NCI-H82 treated with DMSO at 0.1 percent for 48 hours (cell line): Measurements from ENCODE around the gene TMEM63B.
A peak's percentile ranks its signal among the peaks of the same experiment; 100 is the strongest.
"Not testable (repeated sequence)": the region's sequence is repeated elsewhere in the genome, so short reads cannot be mapped to it uniquely, and the experiment has no call there.

Experiments used
- DNase-seq: peaks from one replicate; lab custom pipeline; 2025; ENCODE audit not compliant: unreplicated experiment; lab: John Stamatoyannopoulos, UW

TMEM63B gene

DNA sequence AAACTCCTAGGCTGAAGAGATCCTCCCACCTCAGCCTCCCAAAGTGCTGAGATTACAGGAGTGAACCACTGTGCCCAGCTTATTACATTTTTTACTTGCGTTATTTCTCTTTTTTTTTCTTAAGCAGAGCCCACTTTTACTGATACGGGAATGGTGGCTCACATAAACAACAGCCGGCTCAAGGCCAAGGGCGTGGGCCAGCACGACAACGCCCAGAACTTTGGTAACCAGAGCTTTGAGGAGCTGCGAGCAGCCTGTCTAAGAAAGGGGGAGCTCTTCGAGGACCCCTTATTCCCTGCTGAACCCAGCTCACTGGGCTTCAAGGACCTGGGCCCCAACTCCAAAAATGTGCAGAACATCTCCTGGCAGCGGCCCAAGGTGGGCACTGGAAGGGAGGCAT is 41.8 kb downstream of the TMEM63B start:
- no peak for DNase-seq

DNA sequence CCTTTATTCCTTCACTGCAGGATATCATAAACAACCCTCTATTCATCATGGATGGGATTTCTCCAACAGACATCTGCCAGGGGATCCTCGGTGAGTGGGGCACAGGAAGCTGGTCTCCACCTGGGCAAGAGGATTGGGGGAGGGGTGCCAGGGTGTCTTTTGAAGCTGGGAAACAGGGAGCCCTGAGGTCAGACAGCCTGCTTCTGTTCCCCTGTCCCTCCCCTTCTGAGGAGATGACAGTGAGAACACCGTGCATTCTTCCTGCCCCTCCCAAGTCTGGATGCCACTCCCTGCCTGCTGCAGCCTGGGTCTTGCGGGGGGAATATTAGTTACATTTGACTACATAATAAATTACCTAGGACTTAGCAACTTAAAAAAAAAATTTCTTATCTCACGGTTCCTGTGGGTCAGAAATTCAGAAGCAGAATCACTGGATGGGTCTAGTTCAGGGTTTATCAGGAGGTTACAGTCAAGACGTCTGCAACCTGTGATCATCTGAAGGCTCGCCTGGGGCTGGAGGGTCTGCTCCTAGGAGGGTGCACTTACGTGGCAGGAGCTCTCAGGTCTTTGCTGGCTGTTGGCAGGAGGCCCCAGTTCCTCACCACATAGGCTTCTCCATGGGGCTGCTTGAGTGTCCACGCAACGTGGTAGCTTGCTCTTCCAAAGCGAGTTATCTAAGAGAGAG is 42.7 kb downstream of the TMEM63B start:
- DNase-seq, result no peak

- no peak for DNase-seq
Observed at GRCh38 chr6:44171899-44172546, 44.7 kb downstream of the TMEM63B start.

DNA sequence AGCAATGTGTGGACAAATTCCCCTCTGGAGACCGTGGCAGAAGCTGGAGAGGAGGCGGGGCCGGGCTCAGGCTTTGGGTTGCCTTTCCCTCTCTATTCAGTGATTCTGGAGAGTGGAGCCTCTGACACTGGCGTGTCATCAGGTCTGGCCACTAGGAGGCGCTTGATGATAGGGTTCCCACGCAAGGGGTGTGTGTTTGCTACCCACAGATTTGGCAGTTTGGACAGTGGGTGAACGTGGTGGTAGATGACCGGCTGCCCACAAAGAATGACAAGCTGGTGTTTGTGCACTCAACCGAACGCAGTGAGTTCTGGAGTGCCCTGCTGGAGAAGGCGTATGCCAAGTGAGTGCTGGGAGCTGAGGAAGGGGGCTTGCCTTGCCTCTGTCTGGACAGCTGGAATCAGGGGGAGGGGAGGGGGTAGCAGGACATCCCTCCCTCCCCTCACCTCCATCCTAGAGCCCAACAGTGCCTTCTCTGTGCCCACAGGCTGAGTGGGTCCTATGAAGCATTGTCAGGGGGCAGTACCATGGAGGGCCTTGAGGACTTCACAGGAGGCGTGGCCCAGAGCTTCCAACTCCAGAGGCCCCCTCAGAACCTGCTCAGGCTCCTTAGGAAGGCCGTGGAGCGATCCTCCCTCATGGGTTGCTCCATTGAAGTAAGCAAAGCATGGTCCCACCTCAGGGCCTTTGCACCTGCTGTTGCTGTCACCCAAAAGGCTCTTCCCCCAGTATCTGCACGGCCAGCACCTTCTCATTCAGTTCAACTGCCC is 45.6 kb downstream of the TMEM63B start:
- peak; percentile 57 for DNase-seq

DNA sequence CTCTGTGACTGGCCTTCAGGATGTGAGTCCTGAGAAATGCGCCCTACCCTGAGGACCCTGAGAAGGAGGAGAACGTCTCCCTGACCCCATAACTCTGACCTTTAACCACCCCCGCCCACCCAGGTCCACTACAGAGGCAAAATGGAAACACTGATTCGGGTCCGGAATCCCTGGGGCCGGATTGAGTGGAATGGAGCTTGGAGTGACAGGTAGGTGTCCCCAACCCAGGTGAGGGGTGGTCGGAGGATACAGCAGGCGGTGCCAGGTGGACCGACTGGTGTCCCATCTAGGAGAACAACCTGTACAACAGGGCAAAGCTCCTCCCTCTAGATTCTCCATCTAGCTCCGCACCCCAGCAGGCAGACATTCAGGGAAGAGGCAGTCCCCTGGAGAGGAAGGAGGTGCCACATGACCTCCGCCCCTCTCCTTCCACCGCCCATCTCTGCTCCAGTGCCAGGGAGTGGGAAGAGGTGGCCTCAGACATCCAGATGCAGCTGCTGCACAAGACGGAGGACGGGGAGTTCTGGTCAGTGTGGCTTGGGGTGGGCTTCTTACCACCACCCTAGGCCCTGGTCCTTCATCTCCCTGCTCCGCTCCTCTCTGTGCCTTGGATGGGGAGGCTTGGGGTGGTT is 48.9 kb downstream of the TMEM63B start:
- DNase-seq, result no peak

DNA sequence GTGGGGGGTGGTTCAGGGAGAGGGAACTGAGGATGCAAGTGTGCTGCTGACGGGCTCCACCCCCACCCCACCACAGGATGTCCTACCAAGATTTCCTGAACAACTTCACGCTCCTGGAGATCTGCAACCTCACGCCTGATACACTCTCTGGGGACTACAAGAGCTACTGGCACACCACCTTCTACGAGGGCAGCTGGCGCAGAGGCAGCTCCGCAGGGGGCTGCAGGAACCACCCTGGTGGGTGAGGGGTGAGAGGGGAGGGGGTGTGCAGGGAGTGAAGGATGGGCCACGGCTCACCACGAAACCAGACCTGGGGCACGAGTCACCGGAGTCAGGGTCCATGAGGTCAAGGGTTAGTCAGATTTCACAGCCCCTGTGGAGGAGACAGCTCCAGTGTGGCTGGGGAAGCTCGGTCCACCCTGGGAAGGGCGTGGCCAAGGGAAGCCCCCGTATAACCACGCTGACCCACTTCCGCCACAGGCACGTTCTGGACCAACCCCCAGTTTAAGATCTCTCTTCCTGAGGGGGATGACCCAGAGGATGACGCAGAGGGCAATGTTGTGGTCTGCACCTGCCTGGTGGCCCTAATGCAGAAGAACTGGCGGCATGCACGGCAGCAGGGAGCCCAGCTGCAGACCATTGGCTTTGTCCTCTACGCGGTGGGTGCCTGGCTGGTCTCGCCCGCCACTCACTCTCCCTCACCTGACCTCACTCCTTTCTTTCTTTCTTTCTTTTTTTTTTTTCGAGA is 49.6 kb downstream of the TMEM63B start:
- no peak for DNase-seq

DNA sequence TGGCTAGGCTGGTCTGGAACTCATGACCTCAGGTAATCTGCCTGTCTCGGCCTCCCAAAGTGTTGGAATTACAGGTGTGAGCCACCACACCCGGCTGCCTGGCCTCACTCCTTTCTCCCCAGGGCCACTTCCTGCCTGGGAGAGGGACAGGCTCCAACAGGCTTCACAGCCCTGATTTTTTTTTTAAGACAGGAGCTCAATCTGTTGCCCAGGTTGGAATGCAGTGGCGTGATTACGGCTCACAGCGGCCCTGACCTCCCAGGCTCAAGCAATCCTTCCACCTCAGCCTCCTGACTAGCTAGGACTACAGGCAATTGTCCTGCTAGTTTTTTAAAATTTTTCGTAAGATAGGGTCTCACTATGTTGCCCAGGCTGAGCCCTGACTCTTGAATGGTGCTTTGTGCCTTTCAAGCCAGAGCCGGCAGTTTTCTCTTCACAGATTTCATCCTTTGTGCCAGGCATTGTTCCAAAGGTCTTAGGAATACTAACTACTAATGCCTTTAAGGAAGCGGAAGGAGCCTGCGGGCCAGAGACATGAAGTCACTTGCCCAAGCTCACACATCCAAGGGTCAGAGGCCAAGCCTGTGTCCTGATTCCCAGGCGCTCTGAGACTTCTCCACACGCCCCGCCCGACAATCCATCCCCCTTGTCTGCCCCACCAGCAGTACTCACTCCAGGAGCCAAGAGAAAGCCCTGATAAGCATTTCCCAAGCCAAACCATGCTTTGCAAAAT is 50.5 kb downstream of the TMEM63B start:
- DNase-seq, result no peak

DNA sequence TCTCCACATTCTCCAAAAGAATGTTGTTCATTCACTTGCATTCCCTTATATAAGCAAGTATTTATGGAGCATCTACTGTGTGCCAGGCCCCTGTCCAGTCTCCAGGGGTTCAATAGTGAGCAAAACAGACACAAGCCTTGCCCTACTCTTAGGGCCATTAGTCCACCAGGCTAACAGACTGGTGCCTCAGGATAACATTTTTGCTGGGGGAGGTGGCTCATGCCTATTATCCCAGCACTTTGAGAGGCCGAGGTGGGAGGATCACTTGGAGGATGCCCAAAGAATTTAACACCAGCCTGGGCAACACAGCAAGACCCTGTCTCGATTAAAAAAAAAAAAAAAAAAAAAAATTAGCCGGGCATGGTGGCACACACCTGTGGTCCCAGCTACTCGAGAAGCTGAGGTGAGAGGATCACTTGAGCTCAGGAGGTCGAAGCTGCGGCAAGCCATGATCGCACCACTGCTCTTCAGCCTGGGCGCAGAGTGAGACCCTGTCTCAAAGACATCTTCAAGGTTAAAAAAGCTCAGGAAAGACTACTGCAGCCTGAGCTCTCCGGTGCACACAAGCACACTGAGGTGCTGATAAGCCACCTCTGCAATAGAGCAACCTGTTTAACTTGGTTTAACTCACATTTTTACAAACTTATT is 51.2 kb downstream of the TMEM63B start:
- DNase-seq, result no peak

DNA sequence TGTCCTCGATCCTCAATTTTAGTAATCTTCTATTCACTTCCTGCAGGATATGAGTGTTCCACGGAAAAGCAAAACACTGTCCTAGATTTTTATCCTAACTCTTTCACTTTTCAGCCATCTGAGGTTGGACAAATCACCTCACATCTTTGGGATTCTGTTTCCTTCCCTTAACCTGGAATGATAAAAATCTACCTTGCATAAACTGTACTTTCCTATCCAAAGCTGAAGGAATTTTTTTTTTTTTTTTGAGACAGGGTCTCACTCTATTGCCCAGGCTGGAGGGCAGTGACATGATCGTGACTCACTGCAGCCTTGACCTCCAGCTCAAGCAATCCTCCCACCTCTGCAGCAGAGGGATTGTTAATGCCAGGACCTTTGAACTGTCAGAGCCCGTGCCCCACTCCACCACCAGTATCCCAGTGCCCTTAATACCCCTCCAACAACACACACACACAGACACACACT is 51.8 kb downstream of the TMEM63B start:
- no peak for DNase-seq

GRCh38 chr6:44179648-44180047 is 52.3 kb downstream of the TMEM63B start:
- DNase-seq, result no peak

- DNase-seq, result no peak
Observed at GRCh38 chr6:44180406-44180805, 53.1 kb downstream of the TMEM63B start.

GRCh38 chr6:44180886-44181285 is 53.5 kb downstream of the TMEM63B start:
- DNase-seq, result no peak

DNA sequence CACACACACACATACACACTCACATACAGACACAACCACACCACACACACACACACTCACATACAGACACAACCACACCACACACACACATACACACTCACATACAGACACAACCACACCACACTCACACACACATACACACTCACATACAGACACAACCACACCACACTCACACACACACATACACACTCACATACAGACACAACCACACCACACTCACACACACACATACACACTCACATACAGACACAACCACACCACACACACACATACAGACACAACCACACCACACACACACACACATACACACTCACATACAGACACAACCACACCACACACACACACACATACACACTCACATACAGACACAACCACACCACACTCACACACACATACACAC is 54.4 kb downstream of the TMEM63B start:
- DNase-seq, result not testable (repeated sequence)

GRCh38 chr6:44182911-44183390 is 55.6 kb downstream of the TMEM63B start:
- DNase-seq, result no peak

DNA sequence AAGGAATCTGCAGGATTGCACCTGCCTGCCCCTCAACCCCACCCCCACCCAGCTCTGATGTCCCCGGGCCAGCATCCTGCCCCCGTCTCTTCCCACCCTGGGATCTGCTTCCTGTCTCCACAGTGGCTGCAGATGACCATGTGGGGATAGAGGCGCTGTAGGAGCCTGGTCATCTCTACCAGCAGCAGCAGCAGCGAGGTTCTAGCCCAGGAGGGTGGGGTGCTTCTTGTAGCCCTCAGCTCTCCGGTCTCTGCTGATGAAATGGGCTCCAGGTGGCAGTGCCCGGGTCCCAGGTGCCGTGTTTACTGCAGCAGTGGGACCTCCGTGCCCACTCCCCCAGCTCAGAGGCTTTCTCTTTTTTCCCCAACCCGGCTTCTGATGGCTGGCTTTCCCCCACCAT is 56.4 kb downstream of the TMEM63B start:
- DNase-seq, result no peak

- DNase-seq, result not testable (repeated sequence)
Observed at GRCh38 chr6:44185356-44185755, 58.0 kb downstream of the TMEM63B start.

DNA sequence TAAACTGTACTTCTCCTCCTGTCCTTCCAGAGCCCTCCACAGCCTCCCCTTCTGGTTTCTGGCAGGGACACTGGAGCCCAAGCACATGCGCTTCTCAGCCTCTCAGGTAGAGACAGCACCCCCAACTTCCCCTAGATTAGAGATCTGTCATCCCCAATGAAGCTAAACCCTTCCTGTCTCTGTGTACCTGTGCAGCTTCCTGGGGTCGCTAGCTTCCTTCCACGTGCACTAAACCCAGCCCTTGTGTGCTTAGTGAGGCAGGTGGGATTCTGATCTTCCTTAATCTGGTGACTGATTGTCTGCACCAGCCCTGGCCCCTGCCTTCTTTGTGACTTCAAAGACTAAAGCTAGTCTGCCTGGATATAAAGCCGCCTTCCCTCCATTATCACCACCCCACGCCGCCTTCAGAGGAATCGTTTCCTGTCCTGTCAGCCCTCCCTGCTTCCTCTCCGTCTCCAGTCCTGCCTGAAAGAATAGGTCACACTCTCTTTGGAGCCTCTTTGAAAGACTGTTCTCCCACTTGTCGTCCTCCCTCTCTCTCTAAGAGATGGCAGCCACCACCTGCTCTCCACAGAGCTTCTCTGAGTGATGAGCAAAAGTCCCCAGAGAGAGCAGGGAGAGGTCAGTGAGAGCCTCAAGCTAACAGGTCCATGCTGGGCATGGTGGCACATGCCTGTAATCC is 58.7 kb downstream of the TMEM63B start:
- DNase-seq, result peak; percentile 66

GRCh38 chr6:44186635-44187025 is 59.3 kb downstream of the TMEM63B start:
- no peak for DNase-seq

- DNase-seq, result no peak
Observed at GRCh38 chr6:44188819-44189218, 61.5 kb downstream of the TMEM63B start.
